Activated naive CD4-positive, alpha-beta T cell treated with anti-CD3 and anti-CD28 coated beads, Interleukin-2, amount 10 ng/mL, durations not matched to agents 7 days and 5 days (primary cell): ENCODE data around the gene GATD1.

Source experiments
- CTCF ChIA-PET: fragments of 350-600 bp; sonication (Branson Sonifier 250); formaldehyde crosslinking; loops from one replicate; lab custom pipeline; 2021; ENCODE audit warnings: antibody characterized with exemption; lab: Charles Lee
- DNase-seq: peaks from one replicate; pipeline ENCODE4 v3.0.0-alpha.2; 2020
- H3K27ac Mint-ChIP-seq: one replicate; pipeline ENCODE4 v1.8.0; 2021; ENCODE audit warnings: mild to moderate bottlenecking, moderate library complexity, mixed read lengths
- H3K27me3 Mint-ChIP-seq: one replicate; pipeline ENCODE4 v1.8.0; 2021; ENCODE audit warnings: mild to moderate bottlenecking, mixed read lengths
- H3K36me3 Mint-ChIP-seq: one replicate; pipeline ENCODE4 v1.8.0; 2021; ENCODE audit warnings: mixed read lengths
- H3K4me1 Mint-ChIP-seq: one replicate; pipeline ENCODE4 v1.8.0; 2021; ENCODE audit warnings: mixed read lengths
- H3K4me3 Mint-ChIP-seq: one replicate; pipeline ENCODE4 v1.8.0; 2021; ENCODE audit warnings: mild to moderate bottlenecking, moderate library complexity, mixed read lengths
- H3K9me3 Mint-ChIP-seq: one replicate; pipeline ENCODE4 v1.8.0; 2021; ENCODE audit warnings: mixed read lengths

The GATD1 gene

GRCh38 chr11:782264-783174 lies 5.2 kb upstream of the GATD1 start:
- no peak for DNase-seq
- no peaks in the 10 kb centered on the region for H3K27me3 Mint-ChIP-seq
- no peak overlapping the region for H3K27ac Mint-ChIP-seq
- peaks cover 14% of the 10 kb centered on the region for H3K36me3 Mint-ChIP-seq
- H3K4me3 Mint-ChIP-seq, result no peak overlapping the region
- CTCF ChIA-PET, result no interaction called here
- peaks cover 21% of the 10 kb centered on the region for H3K4me1 Mint-ChIP-seq
- no peaks in the 10 kb centered on the region for H3K9me3 Mint-ChIP-seq

- H3K4me1 Mint-ChIP-seq, result peaks cover 36% of the 10 kb centered on the region
- H3K27ac Mint-ChIP-seq, result no peak overlapping the region
- no peaks in the 10 kb centered on the region for H3K9me3 Mint-ChIP-seq
- no peak for DNase-seq
- H3K27me3 Mint-ChIP-seq, result no peaks in the 10 kb centered on the region
- H3K36me3 Mint-ChIP-seq, result peaks cover 14% of the 10 kb centered on the region
- CTCF ChIA-PET, result no interaction called here
- H3K4me3 Mint-ChIP-seq, result peak overlapping the region; percentile 18
These were observed 2.8 kb upstream of the GATD1 start for GRCh38 chr11:779955-780532.

- Mint-ChIP-seq H3K9me3 (no peaks in the 10 kb centered on the region), H3K4me1 (peaks cover 37% of the 10 kb centered on the region), H3K27ac (peak overlapping the region; percentile 69), H3K27me3 (no peaks in the 10 kb centered on the region), H3K36me3 (peaks cover 12% of the 10 kb centered on the region), H3K4me3 (peak overlapping the region; percentile 52)
- CTCF ChIA-PET, result no interaction called here
- no peak for DNase-seq
These were observed 2.0 kb upstream of the GATD1 start for GRCh38 chr11:778976-779954.

- H3K9me3 Mint-ChIP-seq, result no peaks in the 10 kb centered on the region
- H3K4me3 Mint-ChIP-seq, result peak overlapping the region; percentile 79
- CTCF ChIA-PET, result interaction anchor here (1.7 kb wide), 1 partner anchor 11 kb away, joined by 6 read pairs; no protein-coding TSS in a partner anchor
- peaks cover 6% of the 10 kb centered on the region for H3K36me3 Mint-ChIP-seq
- peak; percentile 43 for DNase-seq
- H3K27me3 Mint-ChIP-seq, result no peaks in the 10 kb centered on the region
- peak overlapping the region; percentile 80 for H3K27ac Mint-ChIP-seq
- H3K4me1 Mint-ChIP-seq, result peaks cover 37% of the 10 kb centered on the region
These were observed 563 bp downstream of the GATD1 start for GRCh38 chr11:776561-777287.

GRCh38 chr11:776263-776560 lies 1.1 kb downstream of the GATD1 start:
- Mint-ChIP-seq H3K27me3 (no peaks in the 10 kb centered on the region), H3K4me3 (peak overlapping the region; percentile 79), H3K27ac (peak overlapping the region; percentile 80), H3K4me1 (peaks cover 37% of the 10 kb centered on the region), H3K9me3 (no peaks in the 10 kb centered on the region), H3K36me3 (peaks cover 6% of the 10 kb centered on the region)
- CTCF ChIA-PET, result interaction anchor here (1.7 kb wide), 1 partner anchor 10 kb away, joined by 6 read pairs; no protein-coding TSS in a partner anchor
- DNase-seq, result no peak

GRCh38 chr11:774873-775592 lies 2.3 kb downstream of the GATD1 start:
- peak overlapping the region; percentile 66 for H3K4me3 Mint-ChIP-seq
- no peak for DNase-seq
- CTCF ChIA-PET, result interaction anchor here (1.7 kb wide), 1 partner anchor 9 kb away, joined by 6 read pairs; no protein-coding TSS in a partner anchor
- peak overlapping the region; percentile 62 for H3K27ac Mint-ChIP-seq
- no peaks in the 10 kb centered on the region for H3K27me3 Mint-ChIP-seq
- peaks cover 2% of the 10 kb centered on the region for H3K36me3 Mint-ChIP-seq
- H3K9me3 Mint-ChIP-seq, result no peaks in the 10 kb centered on the region
- H3K4me1 Mint-ChIP-seq, result peaks cover 31% of the 10 kb centered on the region

GRCh38 chr11:773830-774229 lies 3.5 kb downstream of the GATD1 start:
- H3K27ac Mint-ChIP-seq, result no peak overlapping the region
- peaks cover 2% of the 10 kb centered on the region for H3K36me3 Mint-ChIP-seq
- H3K27me3 Mint-ChIP-seq, result no peaks in the 10 kb centered on the region
- H3K4me1 Mint-ChIP-seq, result peaks cover 21% of the 10 kb centered on the region
- DNase-seq, result no peak
- CTCF ChIA-PET, result no interaction called here
- H3K9me3 Mint-ChIP-seq, result no peaks in the 10 kb centered on the region
- no peak overlapping the region for H3K4me3 Mint-ChIP-seq

- peaks cover 1% of the 10 kb centered on the region for H3K36me3 Mint-ChIP-seq
- CTCF ChIA-PET, result no interaction called here
- H3K9me3 Mint-ChIP-seq, result no peaks in the 10 kb centered on the region
- H3K4me3 Mint-ChIP-seq, result no peak overlapping the region
- peaks cover 17% of the 10 kb centered on the region for H3K4me1 Mint-ChIP-seq
- H3K27me3 Mint-ChIP-seq, result no peaks in the 10 kb centered on the region
- H3K27ac Mint-ChIP-seq, result no peak overlapping the region
- DNase-seq, result no peak
These were observed 3.9 kb downstream of the GATD1 start for GRCh38 chr11:773425-773824.

- CTCF ChIA-PET, result no interaction called here
- DNase-seq, result no peak
- peaks cover 1% of the 10 kb centered on the region for H3K36me3 Mint-ChIP-seq
- H3K27ac Mint-ChIP-seq, result no peak overlapping the region
- peaks cover 16% of the 10 kb centered on the region for H3K4me1 Mint-ChIP-seq
- H3K9me3 Mint-ChIP-seq, result no peaks in the 10 kb centered on the region
- no peaks in the 10 kb centered on the region for H3K27me3 Mint-ChIP-seq
- no peak overlapping the region for H3K4me3 Mint-ChIP-seq
These were observed 4.6 kb downstream of the GATD1 start for GRCh38 chr11:772429-773390.

GRCh38 chr11:771617-772204 lies 5.6 kb downstream of the GATD1 start:
- H3K4me3 Mint-ChIP-seq, result no peak overlapping the region
- H3K36me3 Mint-ChIP-seq, result peaks cover 4% of the 10 kb centered on the region
- H3K4me1 Mint-ChIP-seq, result peaks cover 16% of the 10 kb centered on the region
- CTCF ChIA-PET, result no interaction called here
- H3K27ac Mint-ChIP-seq, result no peak overlapping the region
- no peaks in the 10 kb centered on the region for H3K9me3 Mint-ChIP-seq
- no peaks in the 10 kb centered on the region for H3K27me3 Mint-ChIP-seq
- DNase-seq, result no peak

- Mint-ChIP-seq H3K36me3 (peaks cover 7% of the 10 kb centered on the region), H3K9me3 (no peaks in the 10 kb centered on the region), H3K27ac (no peak overlapping the region), H3K4me3 (no peak overlapping the region), H3K4me1 (peaks cover 9% of the 10 kb centered on the region), H3K27me3 (no peaks in the 10 kb centered on the region)
- no peak for DNase-seq
- CTCF ChIA-PET, result no interaction called here
These were observed 6.4 kb downstream of the GATD1 start for GRCh38 chr11:770642-771616.
